ENCODE data around the gene POLR3K. TPM values are rescaled to one million over a fixed set of nuclear protein-coding genes. Genes with fewer than 3 reads are reported as not detected.

Gene POLR3K
- total RNA-seq, 1 experiment from 2014 or later = 22.7 TPM

DNA sequence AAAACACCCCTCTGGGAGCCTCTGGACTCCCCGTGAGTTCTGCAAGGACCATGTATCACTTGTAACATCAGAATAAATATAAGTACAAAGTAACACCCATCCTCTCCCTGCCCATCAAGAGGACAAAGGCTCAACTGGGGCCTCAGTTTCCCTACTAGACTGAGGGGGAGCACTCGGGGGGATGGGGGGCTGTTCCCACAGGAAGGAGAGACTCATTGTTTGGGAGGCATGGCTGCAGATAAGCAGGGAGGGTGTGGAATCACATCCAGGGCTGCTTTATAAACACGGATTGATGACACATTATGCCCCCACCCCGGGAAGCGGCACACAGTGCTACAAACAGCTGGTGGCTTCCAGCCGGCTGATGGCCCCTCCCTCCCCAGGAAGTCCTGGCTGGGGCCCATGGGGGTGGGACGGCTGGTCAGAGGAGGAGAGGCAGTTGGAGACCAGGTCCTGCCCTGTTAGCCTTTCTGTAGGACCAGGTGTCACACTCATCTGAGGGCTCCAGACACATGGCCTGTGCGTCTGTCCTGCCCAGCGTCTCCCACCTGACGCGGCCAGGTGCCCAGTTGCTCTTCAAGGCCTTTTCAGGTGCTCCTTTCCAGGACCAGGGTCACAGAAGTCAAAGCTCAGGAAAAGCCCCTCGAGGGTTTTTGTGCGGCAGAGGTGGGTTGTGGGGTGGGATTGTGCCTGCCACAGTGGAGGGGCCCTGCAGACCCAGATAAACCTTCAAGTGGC lies 23.3 kb upstream of the POLR3K start:
- Histone ChIP-seq H3K36me3 (ENCODE audit: control insufficient read depth in 1 of 2, insufficient read depth in 2 of 2, low read length in 2 of 2) (no peaks in the 10 kb centered on the region), H3K9me2 (ENCODE audit: insufficient read depth) (no peaks in the 10 kb centered on the region), H3K27me3 (ENCODE audit: insufficient read depth, low read length) (no peaks in the 10 kb centered on the region), H3K9me3 (ENCODE audit: control insufficient read depth in 1 of 2, insufficient read depth in 1 of 2, low read depth in 1 of 2, low read length in 2 of 2) (no peaks in the 10 kb centered on the region), H3K79me2 (ENCODE audit: insufficient read depth, low read length) (0 out of 2 replicates have a peak, but pooled peaks cover 4% of the 10 kb centered on the region), H3K4me2 (ENCODE audit: low read length) (peak overlapping the region; percentile 80), H3K4me1 (ENCODE audit: control insufficient read depth in 1 of 2, insufficient read depth in 2 of 2, low read length in 2 of 2) (peaks cover 22 to 35% of the 10 kb centered on the region in 2 experiments), H3K27ac (ENCODE audit: low read depth, low read length) (peak overlapping the region; percentile 90), H4K20me1 (ENCODE audit: insufficient read depth) (no peaks in the 10 kb centered on the region), H2AFZ (ENCODE audit: low read depth, low read length, poor library complexity, severe bottlenecking) (no peak overlapping the region), H3K9ac (ENCODE audit: low read length) (peak overlapping the region; percentile 71), H3K4me3 (replicated peaks in 1 of 2; ENCODE audit: low read depth in 1 of 2, low read length in 2 of 2) (peak overlapping the region; percentile 62 to 68)
- ChIA-PET POLR2A (no interaction called here), RAD21 (ENCODE audit: low non-redundant PET in 1 of 2, low total read pairs in 2 of 2, uncharacterized antibody in 2 of 2, unreplicated experiment in 2 of 2) (no interaction called here), CTCF (interaction anchor here (1.0 to 1.4 kb wide), 2 partner anchors 10 to 20 kb away, joined by 3 to 7 read pairs; no protein-coding TSS in a partner anchor)
- no peak; the same call in 1 of the 2 replicates for ATAC-seq
- TSS peak; percentile 42 for BruUV-seq (replicated peaks)
- no peak for DNase-seq (ENCODE audit: low read depth, low spot score)
- TF ChIP-seq EZH2 (IDR thresholded peaks at IDR 0.05) (no peak), SIN3A (IDR thresholded peaks at IDR 0.05; ENCODE audit: low read depth) (peak; percentile 43; the same call in 1 of the 2 replicates), JUND (IDR thresholded peaks at IDR 0.05) (peak; percentile 27; the same call in 1 of the 2 replicates), SP1 (IDR thresholded peaks at IDR 0.05; ENCODE audit: low read depth) (0 out of 2 replicates have a peak, but pooled peaks have one; percentile 16), EZH2phosphoT487 (IDR thresholded peaks at IDR 0.05; ENCODE audit: borderline replicate concordance) (no peak)
- TF ChIP-seq, protein P1, sequence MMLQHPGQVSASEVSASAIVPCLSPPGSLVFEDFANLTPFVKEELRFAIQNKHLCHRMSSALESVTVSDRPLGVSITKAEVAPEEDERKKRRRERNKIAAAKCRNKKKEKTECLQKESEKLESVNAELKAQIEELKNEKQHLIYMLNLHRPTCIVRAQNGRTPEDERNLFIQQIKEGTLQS (IDR thresholded peaks at IDR 0.05) = no peak
- intact Hi-C loops (cut with micrococcal nuclease) = no loop called here

DNA sequence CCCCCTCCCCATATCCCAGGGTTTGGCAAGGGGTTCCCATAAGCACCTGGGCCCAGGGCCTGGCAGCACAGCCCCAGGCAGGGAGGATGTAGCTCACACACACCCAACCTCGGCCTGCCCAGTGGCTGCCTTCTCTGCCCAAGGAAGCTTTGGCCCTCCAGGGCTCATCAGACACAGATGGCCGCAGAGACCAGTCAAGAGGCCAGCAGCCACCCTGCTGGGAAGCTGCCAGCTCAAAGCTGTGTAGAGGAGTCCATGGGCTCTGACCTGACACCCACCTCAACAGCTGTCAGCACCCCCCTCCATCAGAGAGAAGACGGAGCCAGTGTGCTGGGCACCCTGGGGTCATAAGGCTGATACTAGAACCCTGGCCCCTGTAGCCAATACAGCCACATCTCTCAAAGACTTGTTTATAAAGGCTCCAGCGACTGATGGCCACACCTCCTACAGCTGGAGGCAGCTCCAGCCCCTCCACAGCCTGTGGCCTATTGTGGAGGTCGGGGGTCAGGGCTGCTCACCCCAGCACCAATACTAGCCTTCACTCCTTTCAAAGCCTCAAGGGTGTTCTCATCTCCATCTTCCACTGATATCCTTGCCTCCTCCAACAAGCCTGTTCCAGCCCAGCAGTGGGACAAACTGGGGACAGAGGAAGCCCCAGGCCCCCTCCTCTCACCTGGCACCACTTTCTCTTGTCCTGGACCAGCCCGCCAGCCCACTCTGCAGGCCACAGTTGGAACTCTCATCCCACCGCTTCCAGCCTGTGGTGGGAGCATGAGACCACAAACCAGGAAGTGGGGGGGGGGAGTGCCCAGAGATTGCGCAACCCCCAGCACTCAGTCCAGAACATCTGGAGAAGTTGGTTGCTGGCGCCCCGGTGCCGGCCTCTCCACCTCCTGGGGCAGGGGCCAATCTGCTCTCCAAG lies 22.4 kb upstream of the POLR3K start:
- H3K4me2 ChIP-seq (ENCODE audit: low read length) = peak overlapping the region; percentile 80
- DNase-seq (ENCODE audit: low read depth, low spot score) = no peak
- ATAC-seq = no peak
- TF ChIP-seq CEBPB (IDR thresholded peaks at IDR 0.05; ENCODE audit: low read depth) = peak; percentile 95
- TF ChIP-seq EZH2 (IDR thresholded peaks at IDR 0.05) = no peak
- TF ChIP-seq EZH2phosphoT487 (IDR thresholded peaks at IDR 0.05; ENCODE audit: borderline replicate concordance) = no peak
- H3K79me2 ChIP-seq (ENCODE audit: insufficient read depth, low read length) = 0 out of 2 replicates have a peak, but pooled peaks cover 4% of the 10 kb centered on the region
- peak overlapping the region; percentile 90 for H3K27ac ChIP-seq (ENCODE audit: low read depth, low read length)
- no TSS peak for BruUV-seq (replicated peaks)
- no peak overlapping the region for H2AFZ ChIP-seq (ENCODE audit: low read depth, low read length, poor library complexity, severe bottlenecking)
- intact Hi-C loops (cut with micrococcal nuclease) = no loop called here
- H3K9me3 ChIP-seq (ENCODE audit: control insufficient read depth in 1 of 2, insufficient read depth in 1 of 2, low read depth in 1 of 2, low read length in 2 of 2) = no peaks in the 10 kb centered on the region
- CTCF ChIA-PET = no interaction called here
- H3K27me3 ChIP-seq (ENCODE audit: insufficient read depth, low read length) = no peaks in the 10 kb centered on the region
- peaks cover 27 to 40% of the 10 kb centered on the region in 2 experiments for H3K4me1 ChIP-seq (ENCODE audit: control insufficient read depth in 1 of 2, insufficient read depth in 2 of 2, low read length in 2 of 2)
- no peak overlapping the region for H3K4me3 ChIP-seq (replicated peaks in 1 of 2; ENCODE audit: low read depth in 1 of 2, low read length in 2 of 2)
- POLR2A ChIA-PET = no interaction called here
- H3K36me3 ChIP-seq (ENCODE audit: control insufficient read depth in 1 of 2, insufficient read depth in 2 of 2, low read length in 2 of 2) = no peaks in the 10 kb centered on the region
- no peak overlapping the region for H3K9ac ChIP-seq (ENCODE audit: low read length)
- no peaks in the 10 kb centered on the region for H3K9me2 ChIP-seq (ENCODE audit: insufficient read depth)
- H4K20me1 ChIP-seq (ENCODE audit: insufficient read depth) = no peaks in the 10 kb centered on the region
- RAD21 ChIA-PET (ENCODE audit: low non-redundant PET in 1 of 2, low total read pairs in 2 of 2, uncharacterized antibody in 2 of 2, unreplicated experiment in 2 of 2) = no interaction called here
